ENCODE measurements around the gene UBASH3B.

UBASH3B gene

GRCh38 chr11:122682464-122682863 lies 26.9 kb downstream of the UBASH3B start:
- 0 out of 2 replicates have a peak, but pooled peaks cover 3% of the 10 kb centered on the region for H3K4me1 ChIP-seq (ENCODE audit: insufficient read depth, low read length)
- H3K27me3 ChIP-seq (ENCODE audit: insufficient read depth, low read length): no peaks in the 10 kb centered on the region
- no peaks in the 10 kb centered on the region for H3K36me3 ChIP-seq (ENCODE audit: insufficient read depth, low read depth, low read length)
- H3K9me3 ChIP-seq (ENCODE audit: insufficient read depth, low read depth, low read length): no peaks in the 10 kb centered on the region
- no peak overlapping the region for H3K4me3 ChIP-seq (ENCODE audit: low read length)
- no peak overlapping the region for H3K9ac ChIP-seq (ENCODE audit: low read depth, low read length)
- H3K27ac ChIP-seq (ENCODE audit: low read length): no peak overlapping the region

GRCh38 chr11:122685041-122685440 lies 29.5 kb downstream of the UBASH3B start:
- H3K27me3 ChIP-seq (ENCODE audit: insufficient read depth, low read length): no peaks in the 10 kb centered on the region
- no peak overlapping the region for H3K4me3 ChIP-seq (ENCODE audit: low read length)
- H3K9me3 ChIP-seq (ENCODE audit: insufficient read depth, low read depth, low read length): no peaks in the 10 kb centered on the region
- no peak overlapping the region for H3K27ac ChIP-seq (ENCODE audit: low read length)
- peaks cover 3% of the 10 kb centered on the region; the same call in 1 of the 2 replicates for H3K4me1 ChIP-seq (ENCODE audit: insufficient read depth, low read length)
- H3K36me3 ChIP-seq (ENCODE audit: insufficient read depth, low read depth, low read length): no peaks in the 10 kb centered on the region
- no peak overlapping the region for H3K9ac ChIP-seq (ENCODE audit: low read depth, low read length)

DNA sequence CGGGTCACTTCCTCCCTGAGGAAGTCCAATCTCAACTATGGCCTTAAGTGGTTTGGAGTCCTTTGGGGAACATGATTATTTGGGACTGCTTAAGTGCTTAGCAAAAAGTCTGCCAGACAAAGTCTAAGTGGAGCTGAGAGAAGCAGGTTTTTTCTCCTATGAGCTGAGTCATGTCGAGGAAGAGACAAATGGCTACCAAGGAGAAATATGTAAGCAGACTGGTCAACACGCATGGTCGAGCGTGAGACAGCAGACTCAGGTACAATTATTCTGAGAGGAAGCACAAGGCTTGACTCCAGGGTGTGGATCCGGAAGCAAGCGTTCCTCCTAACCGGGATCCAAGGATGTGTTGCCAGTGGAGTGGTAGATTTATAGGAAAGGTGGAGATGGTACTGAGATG lies 30.6 kb downstream of the UBASH3B start:
- H3K9me3 ChIP-seq (ENCODE audit: insufficient read depth, low read depth, low read length): no peaks in the 10 kb centered on the region
- H3K4me1 ChIP-seq (ENCODE audit: insufficient read depth, low read length): peaks cover 4% of the 10 kb centered on the region
- no peak overlapping the region for H3K9ac ChIP-seq (ENCODE audit: low read depth, low read length)
- H3K4me3 ChIP-seq (ENCODE audit: low read length): no peak overlapping the region
- H3K27ac ChIP-seq (ENCODE audit: low read length): no peak overlapping the region
- H3K27me3 ChIP-seq (ENCODE audit: insufficient read depth, low read length): no peaks in the 10 kb centered on the region
- H3K36me3 ChIP-seq (ENCODE audit: insufficient read depth, low read depth, low read length): no peaks in the 10 kb centered on the region

DNA sequence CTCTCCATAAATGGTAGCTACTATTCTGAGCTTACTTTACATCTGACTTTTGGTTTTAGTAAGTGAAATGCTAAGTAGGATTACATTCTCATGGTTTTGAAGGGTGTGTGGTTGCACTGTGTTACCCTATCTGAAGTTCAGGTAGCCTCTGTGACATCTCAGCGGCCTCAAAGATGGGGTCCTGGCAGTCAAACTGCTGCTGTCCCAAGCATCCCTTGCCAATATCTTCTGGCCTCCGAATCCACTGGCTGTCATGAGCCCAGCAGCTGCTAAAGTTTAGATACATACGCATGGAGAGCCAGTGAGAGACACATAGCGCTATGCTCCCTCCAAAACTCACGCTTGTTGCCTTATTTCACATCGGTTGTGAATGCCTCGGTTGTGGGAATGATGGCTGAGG lies 34.9 kb downstream of the UBASH3B start:
- no peaks in the 10 kb centered on the region for H3K27me3 ChIP-seq (ENCODE audit: insufficient read depth, low read length)
- peaks cover 19% of the 10 kb centered on the region for H3K4me1 ChIP-seq (ENCODE audit: insufficient read depth, low read length)
- no peak overlapping the region for H3K9ac ChIP-seq (ENCODE audit: low read depth, low read length)
- no peaks in the 10 kb centered on the region for H3K36me3 ChIP-seq (ENCODE audit: insufficient read depth, low read depth, low read length)
- no peak overlapping the region for H3K4me3 ChIP-seq (ENCODE audit: low read length)
- no peaks in the 10 kb centered on the region for H3K9me3 ChIP-seq (ENCODE audit: insufficient read depth, low read depth, low read length)
- no peak overlapping the region for H3K27ac ChIP-seq (ENCODE audit: low read length)

- no peak overlapping the region for H3K9ac ChIP-seq (ENCODE audit: low read depth, low read length)
- H3K36me3 ChIP-seq (ENCODE audit: insufficient read depth, low read depth, low read length): no peaks in the 10 kb centered on the region
- H3K27me3 ChIP-seq (ENCODE audit: insufficient read depth, low read length): no peaks in the 10 kb centered on the region
- no peaks in the 10 kb centered on the region for H3K9me3 ChIP-seq (ENCODE audit: insufficient read depth, low read depth, low read length)
- H3K4me1 ChIP-seq (ENCODE audit: insufficient read depth, low read length): peaks cover 19% of the 10 kb centered on the region
- no peak overlapping the region for H3K4me3 ChIP-seq (ENCODE audit: low read length)
- no peak overlapping the region for H3K27ac ChIP-seq (ENCODE audit: low read length)
Observed at GRCh38 chr11:122690801-122691548, 35.5 kb downstream of the UBASH3B start.

DNA sequence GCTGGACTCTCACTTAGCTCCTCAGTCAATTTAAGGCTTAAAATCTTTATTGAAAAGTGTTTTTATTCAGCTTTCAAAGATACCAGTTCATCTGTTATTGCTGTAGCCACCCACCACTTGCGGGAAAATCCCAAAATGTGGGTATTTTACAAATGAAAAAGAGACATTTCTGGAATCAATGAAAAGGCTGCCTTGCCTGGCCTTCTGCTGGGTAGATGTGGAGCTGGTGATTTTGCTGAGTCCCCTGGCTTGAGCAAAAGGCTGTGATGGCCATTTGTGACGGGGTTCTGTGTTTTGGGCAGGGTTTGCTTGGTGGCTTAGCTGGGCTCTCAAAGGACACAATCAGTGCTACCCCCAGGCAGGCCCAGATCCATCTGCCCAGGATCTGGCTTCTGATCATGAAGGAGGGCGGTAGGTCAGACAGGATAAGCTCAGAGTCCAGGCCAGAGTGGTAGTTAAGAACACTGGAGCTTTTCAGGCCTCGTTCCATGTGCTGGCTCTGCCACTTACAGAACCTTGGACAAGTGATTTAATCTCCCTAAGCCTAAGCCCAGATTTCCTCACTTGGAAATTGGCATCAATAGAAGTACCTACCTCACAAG lies 36.1 kb downstream of the UBASH3B start:
- Histone ChIP-seq H3K27ac (ENCODE audit: low read length) (no peak overlapping the region), H3K9me3 (ENCODE audit: insufficient read depth, low read depth, low read length) (no peaks in the 10 kb centered on the region), H3K27me3 (ENCODE audit: insufficient read depth, low read length) (no peaks in the 10 kb centered on the region), H3K9ac (ENCODE audit: low read depth, low read length) (peak overlapping the region; percentile 19; the same call in 1 of the 2 replicates), H3K4me3 (ENCODE audit: low read length) (no peak overlapping the region), H3K36me3 (ENCODE audit: insufficient read depth, low read depth, low read length) (no peaks in the 10 kb centered on the region), H3K4me1 (ENCODE audit: insufficient read depth, low read length) (peaks cover 19% of the 10 kb centered on the region)

GRCh38 chr11:122692444-122692843 lies 36.9 kb downstream of the UBASH3B start:
- H3K27ac ChIP-seq (ENCODE audit: low read length): no peak overlapping the region
- no peaks in the 10 kb centered on the region for H3K9me3 ChIP-seq (ENCODE audit: insufficient read depth, low read depth, low read length)
- H3K9ac ChIP-seq (ENCODE audit: low read depth, low read length): no peak overlapping the region
- no peaks in the 10 kb centered on the region for H3K27me3 ChIP-seq (ENCODE audit: insufficient read depth, low read length)
- no peak overlapping the region for H3K4me3 ChIP-seq (ENCODE audit: low read length)
- H3K36me3 ChIP-seq (ENCODE audit: insufficient read depth, low read depth, low read length): no peaks in the 10 kb centered on the region
- peaks cover 19% of the 10 kb centered on the region for H3K4me1 ChIP-seq (ENCODE audit: insufficient read depth, low read length)

DNA sequence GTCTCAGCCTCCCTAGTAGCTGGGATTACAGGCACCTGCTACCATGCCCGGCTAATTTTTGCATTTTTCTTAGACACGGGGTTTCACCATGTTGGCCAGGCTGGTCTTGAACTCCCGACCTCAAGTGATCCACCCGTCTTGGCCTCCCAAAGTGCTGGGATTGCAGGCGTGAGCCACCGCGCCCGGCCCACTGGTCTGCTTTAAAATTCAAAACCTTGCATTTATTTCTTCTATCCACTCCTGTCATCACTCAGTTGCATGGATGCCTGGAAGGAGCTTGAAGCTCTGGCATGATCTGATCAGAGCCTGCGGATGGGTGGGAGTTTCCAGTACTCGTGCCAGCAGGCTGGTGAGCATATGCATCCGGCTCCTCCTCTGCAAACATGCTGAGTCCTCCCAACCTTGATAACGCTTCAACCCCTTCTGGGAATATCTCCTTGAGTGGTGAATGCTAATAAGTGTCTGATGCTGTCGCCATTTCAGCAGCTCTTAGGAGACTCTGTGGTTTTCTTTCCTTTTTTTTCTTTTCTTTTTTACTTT lies 39.6 kb downstream of the UBASH3B start:
- no peak overlapping the region for H3K27ac ChIP-seq (ENCODE audit: low read length)
- peaks cover 19% of the 10 kb centered on the region for H3K4me1 ChIP-seq (ENCODE audit: insufficient read depth, low read length)
- no peaks in the 10 kb centered on the region for H3K36me3 ChIP-seq (ENCODE audit: insufficient read depth, low read depth, low read length)
- no peak overlapping the region for H3K4me3 ChIP-seq (ENCODE audit: low read length)
- H3K9ac ChIP-seq (ENCODE audit: low read depth, low read length): no peak overlapping the region
- H3K9me3 ChIP-seq (ENCODE audit: insufficient read depth, low read depth, low read length): no peaks in the 10 kb centered on the region
- H3K27me3 ChIP-seq (ENCODE audit: insufficient read depth, low read length): no peaks in the 10 kb centered on the region

GRCh38 chr11:122696662-122697061 lies 41.1 kb downstream of the UBASH3B start:
- no peaks in the 10 kb centered on the region for H3K36me3 ChIP-seq (ENCODE audit: insufficient read depth, low read depth, low read length)
- H3K4me1 ChIP-seq (ENCODE audit: insufficient read depth, low read length): peaks cover 12% of the 10 kb centered on the region
- H3K4me3 ChIP-seq (ENCODE audit: low read length): no peak overlapping the region
- H3K27ac ChIP-seq (ENCODE audit: low read length): no peak overlapping the region
- no peak overlapping the region for H3K9ac ChIP-seq (ENCODE audit: low read depth, low read length)
- H3K9me3 ChIP-seq (ENCODE audit: insufficient read depth, low read depth, low read length): no peaks in the 10 kb centered on the region
- no peaks in the 10 kb centered on the region for H3K27me3 ChIP-seq (ENCODE audit: insufficient read depth, low read length)

- Histone ChIP-seq H3K27me3 (ENCODE audit: insufficient read depth, low read length) (no peaks in the 10 kb centered on the region), H3K27ac (ENCODE audit: low read length) (no peak overlapping the region), H3K4me1 (ENCODE audit: insufficient read depth, low read length) (peaks cover 2% of the 10 kb centered on the region), H3K36me3 (ENCODE audit: insufficient read depth, low read depth, low read length) (no peaks in the 10 kb centered on the region), H3K9me3 (ENCODE audit: insufficient read depth, low read depth, low read length) (no peaks in the 10 kb centered on the region), H3K9ac (ENCODE audit: low read depth, low read length) (no peak overlapping the region), H3K4me3 (ENCODE audit: low read length) (no peak overlapping the region)
Observed at GRCh38 chr11:122697636-122698167, 42.2 kb downstream of the UBASH3B start.

DNA sequence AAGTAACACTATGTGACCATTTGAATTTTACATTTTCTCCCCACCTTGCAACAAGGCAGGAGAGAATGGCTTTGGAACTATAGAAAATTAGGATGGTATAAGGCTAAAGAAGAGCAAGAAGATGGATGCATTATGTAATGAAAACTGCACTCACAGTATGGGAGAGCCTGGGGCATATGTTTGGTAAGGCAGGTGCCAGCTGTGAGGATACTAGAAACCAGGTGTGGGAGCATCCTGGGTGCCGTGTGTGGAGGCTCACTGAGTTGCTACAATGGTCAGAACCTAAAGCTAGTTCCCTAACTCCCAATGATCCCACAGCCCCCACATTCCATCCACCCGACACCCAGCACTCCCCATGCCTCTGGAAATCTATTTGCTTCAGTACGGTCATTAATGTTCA lies 42.9 kb downstream of the UBASH3B start:
- Histone ChIP-seq H3K9me3 (ENCODE audit: insufficient read depth, low read depth, low read length) (no peaks in the 10 kb centered on the region), H3K27ac (ENCODE audit: low read length) (no peak overlapping the region), H3K4me1 (ENCODE audit: insufficient read depth, low read length) (no peaks in the 10 kb centered on the region), H3K9ac (ENCODE audit: low read depth, low read length) (no peak overlapping the region), H3K27me3 (ENCODE audit: insufficient read depth, low read length) (no peaks in the 10 kb centered on the region), H3K36me3 (ENCODE audit: insufficient read depth, low read depth, low read length) (no peaks in the 10 kb centered on the region), H3K4me3 (ENCODE audit: low read length) (no peak overlapping the region)

GRCh38 chr11:122700666-122701065 lies 45.1 kb downstream of the UBASH3B start:
- Histone ChIP-seq H3K36me3 (ENCODE audit: insufficient read depth, low read depth, low read length) (no peaks in the 10 kb centered on the region), H3K27ac (ENCODE audit: low read length) (no peak overlapping the region), H3K4me3 (ENCODE audit: low read length) (no peak overlapping the region), H3K4me1 (ENCODE audit: insufficient read depth, low read length) (no peaks in the 10 kb centered on the region), H3K9me3 (ENCODE audit: insufficient read depth, low read depth, low read length) (no peaks in the 10 kb centered on the region), H3K27me3 (ENCODE audit: insufficient read depth, low read length) (no peaks in the 10 kb centered on the region), H3K9ac (ENCODE audit: low read depth, low read length) (no peak overlapping the region)
